Mesothelial cell of epicardium (in vitro differentiated cells): ENCODE measurements around the gene C19orf33. TPM values are rescaled to one million over a fixed set of nuclear protein-coding genes. Genes with fewer than 3 reads are reported as not detected.

ENCODE experiments used
- DNase-seq, 2 experiments: peaks; one replicate each; pipeline ENCODE4 v3.0.0; 2021; ENCODE audit warnings: low spot score in 2 of 2; ENCODE audit not compliant: unreplicated experiment in 2 of 2
- H3K27ac Mint-ChIP-seq: 2 replicates; pipeline ENCODE4 v1.8.0; 2021; ENCODE audit warnings: mixed read lengths
- H3K27me3 Mint-ChIP-seq: 2 replicates; pipeline ENCODE4 v1.8.0; 2021; ENCODE audit warnings: low read depth, mixed read lengths
- H3K36me3 Mint-ChIP-seq: 2 replicates; pipeline ENCODE4 v1.8.0; 2021; ENCODE audit warnings: mixed read lengths
- H3K4me1 Mint-ChIP-seq: 2 replicates; pipeline ENCODE4 v1.8.0; 2021; ENCODE audit warnings: mixed read lengths
- H3K4me3 Mint-ChIP-seq: 2 replicates; pipeline ENCODE4 v1.8.0; 2021; ENCODE audit warnings: mild to moderate bottlenecking, moderate library complexity, mixed read lengths
- H3K9me3 Mint-ChIP-seq: 2 replicates; pipeline ENCODE4 v1.8.0; 2021; ENCODE audit warnings: mixed read lengths
- CTCF ChIP-seq: fragments of 200-600 bp; sonication (generic); IDR thresholded peaks from one replicate; pipeline ENCODE4 v1.5.0; 2021; ENCODE audit warnings: antibody characterized with exemption; ENCODE audit not compliant: unreplicated experiment
- total RNA-seq: library from RNA; stranded (reverse); gene quantifications from 3 replicates; pipeline ENCODE4 v1.2.1, GENCODE V29; 2021

Gene C19orf33
- total RNA-seq, 1 donor from 2014 or later = 4.6 TPM

GRCh38 chr19:38268539-38268938, 35.5 kb upstream of the C19orf33 start:
- Mint-ChIP-seq H3K36me3 (no peaks in the 10 kb centered on the region), H3K9me3 (no peaks in the 10 kb centered on the region), H3K27ac (peak overlapping the region; percentile 93), H3K27me3 (peaks cover 2% of the 10 kb centered on the region), H3K4me3 (peak overlapping the region; percentile 92), H3K4me1 (peaks cover 56% of the 10 kb centered on the region)
- no peak for DNase-seq
- no peak for TF ChIP-seq CTCF

- H3K36me3 Mint-ChIP-seq = no peaks in the 10 kb centered on the region
- no peak overlapping the region for H3K4me3 Mint-ChIP-seq
- no peaks in the 10 kb centered on the region for H3K9me3 Mint-ChIP-seq
- no peaks in the 10 kb centered on the region for H3K27me3 Mint-ChIP-seq
- TF ChIP-seq CTCF = no peak
- H3K4me1 Mint-ChIP-seq = peaks cover 43% of the 10 kb centered on the region
- DNase-seq = no peak
- peak overlapping the region; percentile 3 for H3K27ac Mint-ChIP-seq
Observed at GRCh38 chr19:38270587-38271167, 33.4 kb upstream of the C19orf33 start.

- Mint-ChIP-seq H3K4me3 (no peak overlapping the region), H3K27me3 (no peaks in the 10 kb centered on the region), H3K27ac (peak overlapping the region; percentile 37), H3K9me3 (no peaks in the 10 kb centered on the region), H3K36me3 (peaks cover 2% of the 10 kb centered on the region), H3K4me1 (peaks cover 28% of the 10 kb centered on the region)
- no peak for DNase-seq
- TF ChIP-seq CTCF = no peak
Observed at GRCh38 chr19:38273499-38273898, 30.6 kb upstream of the C19orf33 start.

- Mint-ChIP-seq H3K36me3 (peaks cover 2% of the 10 kb centered on the region), H3K4me1 (peaks cover 27% of the 10 kb centered on the region), H3K27ac (no peak overlapping the region), H3K4me3 (no peak overlapping the region), H3K9me3 (no peaks in the 10 kb centered on the region), H3K27me3 (no peaks in the 10 kb centered on the region)
- DNase-seq = no peak
- TF ChIP-seq CTCF = no peak
Observed at GRCh38 chr19:38274739-38275138, 29.3 kb upstream of the C19orf33 start.

- H3K27ac Mint-ChIP-seq = peak overlapping the region; percentile 72
- H3K4me3 Mint-ChIP-seq = no peak overlapping the region
- no peaks in the 10 kb centered on the region for H3K9me3 Mint-ChIP-seq
- DNase-seq = no peak
- no peak for TF ChIP-seq CTCF
- no peaks in the 10 kb centered on the region for H3K27me3 Mint-ChIP-seq
- peaks cover 2% of the 10 kb centered on the region for H3K36me3 Mint-ChIP-seq
- peaks cover 24% of the 10 kb centered on the region for H3K4me1 Mint-ChIP-seq
Observed at GRCh38 chr19:38276942-38277517, 27.0 kb upstream of the C19orf33 start.
